Tibial artery (tissue), 4 donors: ENCODE results near the gene TMEM143.

Experiments used
- DNase-seq, 2 donors: peaks; one replicate each; pipeline ENCODE4 v3.0.0-alpha.2; 2019
- H3K27ac ChIP-seq, 2 donors: fragments of 200-600 bp; sonication (generic) in 1 of 2; 1 replicate in 1 of 2; 2 replicates in 1 of 2; pipeline ENCODE4 v1.5.1; 2018 to 2019; ENCODE audit warnings: mild to moderate bottlenecking in 1 of 2
- H3K27me3 ChIP-seq, 2 donors: fragments of 200-600 bp; sonication (generic) in 1 of 2; one replicate each; pipeline versions ENCODE4 v1.5.1 to v1.6.0; 2016 to 2019
- H3K36me3 ChIP-seq, 3 donors: fragments of 200-600 bp; sonication (generic) in 2 of 3; one replicate each; pipeline ENCODE4 v1.5.1; 2016 to 2019; ENCODE audit warnings: mild to moderate bottlenecking in 2 of 3
- H3K4me1 ChIP-seq, 4 donors: fragments of 200-600 bp; sonication (generic) in 2 of 4; 1 replicate in 3 of 4; 2 replicates in 1 of 4; pipeline ENCODE4 v1.5.1; 2016 to 2019
- H3K4me3 ChIP-seq, 2 donors: fragments of 200-600 bp; sonication (generic) in 1 of 2; 1 replicate in 1 of 2; 2 replicates in 1 of 2; pipeline ENCODE4 v1.5.1; 2018 to 2019; ENCODE audit warnings: mild to moderate bottlenecking in 2 of 2
- H3K9me3 ChIP-seq, 3 donors: fragments of 200-600 bp; sonication (generic) in 1 of 3; one replicate each; pipeline ENCODE4 v1.5.1; 2016 to 2019
- CTCF ChIP-seq, 2 experiments: fragments of 200-600 bp in 1 of 2; fragments of 450-650 bp in 1 of 2; IDR thresholded peaks; one replicate each; pipeline ENCODE4 v1.5.1; 2017 to 2019; ENCODE audit warnings: antibody characterized with exemption in 2 of 2, mild to moderate bottlenecking in 1 of 2, moderate library complexity in 1 of 2
- intact Hi-C: fragments of 100-400 bp; cut with DNase I; formaldehyde crosslinking; loops from one replicate; pipeline ENCODE4 v1.15.0; 2023; ENCODE audit warnings: low total_unique reads

TMEM143 gene

GRCh38 chr19:48396016-48396823 is 32.5 kb upstream of the TMEM143 start:
- Histone ChIP-seq H3K27me3 (peaks cover 4 to 67% of the 10 kb centered on the region in 2 donors), H3K4me1 (peaks cover 0 to 34% (median 17%) of the 10 kb centered on the region in 4 donors)

GRCh38 chr19:48395499-48395898 is 31.8 kb upstream of the TMEM143 start:
- H3K4me1 ChIP-seq = peaks cover 0 to 34% (median 17%) of the 10 kb centered on the region in 4 donors
- H3K36me3 ChIP-seq = no peaks in the 10 kb centered on the region
- H3K4me3 ChIP-seq = no peak overlapping the region
- intact Hi-C loops = no loop called here
- no peaks in the 10 kb centered on the region for H3K9me3 ChIP-seq
- TF ChIP-seq CTCF (IDR thresholded peaks at IDR 0.05) = no peak
- peaks cover 4 to 67% of the 10 kb centered on the region in 2 donors for H3K27me3 ChIP-seq
- no peak overlapping the region for H3K27ac ChIP-seq
- DNase-seq = no peak

More at GRCh38 chr19:48396016-48396823, 32.5 kb upstream of the TMEM143 start:
- no peak for TF ChIP-seq CTCF (IDR thresholded peaks at IDR 0.05)
- no peak for DNase-seq
- H3K4me3 ChIP-seq = no peak overlapping the region
- H3K9me3 ChIP-seq = no peaks in the 10 kb centered on the region
- H3K36me3 ChIP-seq = no peaks in the 10 kb centered on the region
- intact Hi-C loops = no loop called here
- H3K27ac ChIP-seq = no peak overlapping the region

DNA sequence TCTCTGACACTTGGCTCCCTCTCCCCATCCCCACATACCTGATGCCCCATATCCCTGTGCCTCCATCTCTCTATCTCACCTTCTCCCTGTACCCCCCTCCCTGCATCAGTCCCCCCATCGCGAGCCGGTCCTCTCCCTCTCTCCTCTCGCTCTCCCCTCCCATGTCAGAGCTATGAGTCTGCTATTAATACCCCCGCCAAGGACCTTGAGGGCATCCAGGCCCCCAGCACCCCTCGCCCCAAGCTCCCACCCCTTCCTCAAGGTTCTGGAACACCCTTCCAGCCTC is 31.4 kb upstream of the TMEM143 start:
- intact Hi-C loops = no loop called here
- TF ChIP-seq CTCF (IDR thresholded peaks at IDR 0.05) = no peak
- H3K4me1 ChIP-seq = peaks cover 0 to 37% (median 20%) of the 10 kb centered on the region in 4 donors
- no peaks in the 10 kb centered on the region for H3K9me3 ChIP-seq
- no peak for DNase-seq
- no peak overlapping the region for H3K27ac ChIP-seq
- no peaks in the 10 kb centered on the region for H3K36me3 ChIP-seq
- H3K4me3 ChIP-seq = no peak overlapping the region
- peaks cover 4 to 67% of the 10 kb centered on the region in 2 donors for H3K27me3 ChIP-seq

DNA sequence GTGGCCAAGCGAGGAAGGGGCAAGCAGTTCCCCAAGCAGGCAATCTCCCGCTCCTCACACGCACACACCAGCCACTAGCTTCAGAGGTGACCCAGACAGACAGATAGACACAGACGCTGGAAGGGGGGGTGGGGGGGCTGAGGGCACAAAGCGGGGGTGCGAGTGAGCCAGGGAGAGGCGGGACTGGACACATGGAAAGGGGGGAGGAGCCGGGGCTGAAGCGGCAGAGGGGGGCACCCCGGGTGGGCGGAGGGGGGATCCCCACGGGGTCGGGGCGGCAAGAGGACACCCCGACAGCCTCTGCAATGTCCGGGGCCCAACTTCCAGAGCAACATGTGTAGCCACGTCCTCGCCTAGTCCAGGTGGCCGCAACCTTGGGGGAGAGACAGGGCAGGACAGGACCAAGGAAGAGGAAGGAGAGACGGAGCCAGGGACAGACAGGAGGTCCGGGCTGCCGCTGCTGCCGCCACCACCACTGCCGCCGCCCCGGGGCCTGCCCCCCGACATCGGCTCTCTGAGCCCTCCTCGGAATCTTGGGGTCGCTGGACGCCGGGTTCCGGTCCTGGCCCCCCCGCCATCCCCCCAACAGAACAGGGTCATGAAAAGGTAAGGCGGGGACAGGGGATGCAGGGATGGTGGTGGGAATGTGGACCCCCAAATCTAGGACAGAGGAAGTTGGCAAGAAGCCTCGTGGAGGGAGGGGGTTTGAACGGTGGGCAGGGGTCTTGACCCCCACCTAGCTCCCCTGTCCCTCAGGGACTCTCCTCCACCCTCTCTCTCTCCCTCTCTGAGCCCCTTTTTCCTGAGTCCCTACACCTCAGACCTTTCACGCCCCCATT is 30.8 kb upstream of the TMEM143 start:
- Histone ChIP-seq H3K27ac (no peak overlapping the region), H3K4me1 (peaks cover 0 to 42% (median 24%) of the 10 kb centered on the region in 4 donors), H3K4me3 (no peak overlapping the region), H3K36me3 (peaks cover 0 to 1% (median 0%) of the 10 kb centered on the region in 3 donors), H3K9me3 (no peaks in the 10 kb centered on the region), H3K27me3 (peaks cover 4 to 67% of the 10 kb centered on the region in 2 donors)
- no peak for DNase-seq
- intact Hi-C loops = no loop called here
- no peak for TF ChIP-seq CTCF (IDR thresholded peaks at IDR 0.05)

- no peak within 1 kb of the TSS for H3K27ac ChIP-seq
- H3K36me3 ChIP-seq = peaks cover 0 to 9% (median 7%) of the 10 kb centered on the region in 3 donors
- intact Hi-C loops = no loop called here
- DNase-seq = no peak
- no peaks in the 10 kb centered on the region for H3K9me3 ChIP-seq
- no peak within 1 kb of the TSS for H3K4me3 ChIP-seq
- peaks cover 4 to 66% of the 10 kb centered on the region in 2 donors for H3K27me3 ChIP-seq
- no peak for TF ChIP-seq CTCF (IDR thresholded peaks at IDR 0.05)
- peaks cover 0 to 44% (median 26%) of the 10 kb centered on the region in 4 donors for H3K4me1 ChIP-seq
Observed at GRCh38 chr19:48393559-48394330, 30.0 kb upstream of the TMEM143 start, which contains the start of gene GRIN2D. GRIN2D (plus strand) TSS chr19:48393668; CDS start chr19:48398393, 4,725 bp downstream.
